HG03097 (cell line): ENCODE measurements around the gene SLC13A4.
"Not testable (repeated sequence)": the region's sequence is repeated elsewhere in the genome, so short reads cannot be mapped to it uniquely, and the experiment has no call there.

Experiments
- ATAC-seq: cut with Tn5 transposase; IDR thresholded peaks from one replicate; pipeline ENCODE4 v1.9.1; 2021; ENCODE audit not compliant: unreplicated experiment, low FRiP score

The SLC13A4 gene, protein sequence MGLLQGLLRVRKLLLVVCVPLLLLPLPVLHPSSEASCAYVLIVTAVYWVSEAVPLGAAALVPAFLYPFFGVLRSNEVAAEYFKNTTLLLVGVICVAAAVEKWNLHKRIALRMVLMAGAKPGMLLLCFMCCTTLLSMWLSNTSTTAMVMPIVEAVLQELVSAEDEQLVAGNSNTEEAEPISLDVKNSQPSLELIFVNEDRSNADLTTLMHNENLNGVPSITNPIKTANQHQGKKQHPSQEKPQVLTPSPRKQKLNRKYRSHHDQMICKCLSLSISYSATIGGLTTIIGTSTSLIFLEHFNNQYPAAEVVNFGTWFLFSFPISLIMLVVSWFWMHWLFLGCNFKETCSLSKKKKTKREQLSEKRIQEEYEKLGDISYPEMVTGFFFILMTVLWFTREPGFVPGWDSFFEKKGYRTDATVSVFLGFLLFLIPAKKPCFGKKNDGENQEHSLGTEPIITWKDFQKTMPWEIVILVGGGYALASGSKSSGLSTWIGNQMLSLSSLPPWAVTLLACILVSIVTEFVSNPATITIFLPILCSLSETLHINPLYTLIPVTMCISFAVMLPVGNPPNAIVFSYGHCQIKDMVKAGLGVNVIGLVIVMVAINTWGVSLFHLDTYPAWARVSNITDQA

GRCh38 chr7:135728136-135728669 is at the start of gene SLC13A4:
TSS of gene SLC13A4 (minus strand) at chr7:135728186. CDS start at chr7:135727496, 690 bp downstream.
- ATAC-seq = no peak

GRCh38 chr7:135775915-135776314 is 47.9 kb upstream of the SLC13A4 start:
- ATAC-seq = not testable (repeated sequence)

DNA sequence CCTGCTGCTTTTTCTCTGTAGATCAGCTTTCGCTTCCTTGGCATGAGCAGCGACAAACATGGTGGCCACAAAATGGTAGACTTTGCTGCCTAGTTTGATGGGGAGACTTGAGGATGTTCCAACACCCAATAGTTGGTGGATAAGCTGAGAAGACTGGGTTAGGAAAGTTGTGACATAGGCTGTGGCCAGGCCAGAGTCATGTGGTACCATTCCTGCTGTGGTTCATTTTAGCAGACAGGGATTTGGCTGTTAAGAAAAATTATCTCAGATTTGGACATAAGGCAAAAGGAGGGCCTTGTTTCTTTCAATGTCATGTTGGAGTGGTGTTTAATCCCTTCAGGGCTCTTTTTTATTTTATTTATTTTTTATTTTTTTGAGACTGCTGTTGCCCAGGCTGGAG is 47.2 kb upstream of the SLC13A4 start:
- ATAC-seq = no peak

DNA sequence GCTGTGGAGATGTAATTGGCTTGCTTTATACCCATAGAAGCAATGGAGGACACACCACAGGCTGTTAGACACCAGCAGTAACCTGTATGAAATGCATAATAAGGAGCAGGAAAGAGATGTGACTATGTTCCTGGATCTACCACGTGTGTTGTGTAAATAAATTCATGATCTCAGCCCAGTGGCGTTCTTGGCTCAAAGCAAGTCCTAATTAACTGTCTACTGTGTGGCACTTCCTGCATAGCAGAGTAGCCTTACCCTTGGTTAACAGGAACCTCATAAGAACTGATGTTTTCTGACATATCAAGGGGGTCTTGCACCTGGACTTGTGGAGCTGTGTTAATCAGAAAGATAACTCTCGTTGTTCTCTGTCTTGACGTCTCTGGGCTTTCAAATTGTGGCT is 46.3 kb upstream of the SLC13A4 start:
- no peak for ATAC-seq

DNA sequence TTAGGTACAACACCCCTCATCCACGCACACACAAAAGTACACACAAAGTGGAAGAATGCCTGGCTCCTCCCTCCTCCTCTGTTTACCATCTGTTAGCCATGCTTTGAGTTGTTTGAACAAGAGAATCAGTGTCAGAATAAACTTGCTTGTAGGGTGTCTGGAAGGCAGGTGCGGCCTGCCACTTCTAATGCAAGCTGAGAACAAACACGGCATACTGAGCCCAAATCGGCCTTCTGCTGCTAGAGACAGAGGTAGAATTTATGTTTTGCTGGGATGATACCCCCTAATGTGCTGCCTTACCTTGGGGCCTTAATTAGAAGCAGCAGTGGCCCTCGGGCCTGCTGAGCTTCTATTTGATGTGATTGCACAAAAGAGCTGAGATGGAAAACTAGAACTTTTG is 45.5 kb upstream of the SLC13A4 start:
- ATAC-seq = no peak

- ATAC-seq = no peak
Measured at GRCh38 chr7:135772639-135773222, 44.7 kb upstream of the SLC13A4 start.

DNA sequence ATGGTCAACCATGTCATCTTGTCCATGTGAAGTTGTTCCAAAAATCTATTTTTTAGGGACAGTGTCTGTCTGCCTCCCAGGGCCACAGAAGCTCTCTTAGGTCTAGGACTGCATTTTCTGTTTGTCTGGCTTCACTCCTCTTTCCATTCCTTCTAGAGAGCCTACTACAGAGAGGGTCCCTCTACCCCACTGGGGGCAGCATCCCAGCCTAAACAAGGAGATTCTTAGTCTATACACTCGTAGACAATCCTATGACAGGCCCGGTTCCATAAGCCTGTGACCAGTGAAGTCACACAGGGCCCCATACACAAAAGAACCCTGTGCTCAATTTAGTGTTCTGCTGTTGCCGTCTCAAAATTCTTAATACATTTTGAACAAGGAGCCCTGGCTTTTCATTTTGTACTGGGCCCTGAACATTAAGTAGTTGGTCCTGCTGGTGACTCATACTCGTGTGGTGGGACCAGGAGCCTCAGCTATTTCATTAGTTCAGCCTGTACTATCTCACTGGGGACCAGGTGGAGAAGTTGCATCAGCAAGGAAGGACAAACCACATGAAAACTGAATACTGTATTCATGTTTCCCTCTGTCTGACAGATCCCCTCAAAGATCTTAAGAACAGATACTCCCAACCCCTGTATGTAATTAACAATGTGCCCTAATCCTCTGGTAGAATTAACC is 44.1 kb upstream of the SLC13A4 start:
- ATAC-seq = no peak

DNA sequence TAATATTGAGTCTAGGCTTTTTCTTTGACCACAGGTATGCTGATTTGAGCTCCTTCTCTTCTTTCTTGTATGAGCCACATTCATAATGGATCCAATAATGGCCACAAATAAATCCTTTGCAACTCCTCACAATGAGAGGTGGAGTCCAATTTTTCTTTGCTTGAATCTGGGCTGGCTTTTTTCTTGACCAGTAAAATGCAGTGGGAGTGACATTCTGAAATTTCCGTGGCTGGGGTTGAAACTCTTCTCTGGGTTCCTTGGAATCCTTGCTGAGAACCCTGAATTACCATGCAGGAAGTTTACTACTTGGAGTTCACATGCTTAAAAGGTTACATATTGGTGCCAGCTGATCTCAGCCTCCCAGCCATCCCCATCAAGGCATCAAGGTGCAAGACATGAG is 43.1 kb upstream of the SLC13A4 start:
- ATAC-seq = no peak

GRCh38 chr7:135770139-135770710 is 42.2 kb upstream of the SLC13A4 start:
- no peak for ATAC-seq

DNA sequence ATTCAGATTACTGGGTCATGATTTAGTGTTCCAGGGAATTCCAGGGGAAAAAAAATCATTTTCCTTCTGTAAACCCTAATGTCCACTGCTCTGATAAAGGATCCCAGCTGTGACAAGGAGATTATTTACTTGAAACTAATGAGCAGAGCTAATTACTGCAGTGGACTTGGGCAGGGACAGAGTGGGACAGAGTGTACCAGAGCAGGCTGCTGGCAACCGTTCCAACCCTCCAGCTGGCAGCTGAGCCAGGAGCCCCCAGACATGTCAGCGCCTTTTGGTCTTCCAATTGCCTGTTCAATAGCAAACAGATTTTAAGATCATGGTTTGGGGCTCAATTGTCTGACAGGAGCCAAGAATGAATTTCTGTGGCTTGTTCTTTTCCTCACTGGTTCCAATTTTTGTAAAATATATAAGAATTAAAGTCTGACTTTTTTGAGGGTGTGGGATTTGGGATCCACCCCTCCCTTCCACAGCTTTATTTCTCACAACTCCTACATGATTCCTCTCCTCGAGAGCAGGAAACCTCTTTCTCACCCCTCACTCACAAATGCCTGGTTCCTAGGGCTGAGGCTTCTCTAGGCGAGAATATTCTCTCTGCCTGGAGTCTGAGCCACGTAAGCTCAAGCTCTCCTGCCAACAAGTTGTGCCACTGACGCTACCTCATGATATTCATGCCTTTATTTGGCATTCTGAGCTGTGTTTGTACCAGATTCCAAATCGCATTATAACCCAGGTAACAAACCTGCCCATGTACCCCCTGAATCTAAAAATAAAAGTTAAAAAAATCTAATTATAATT is 41.2 kb upstream of the SLC13A4 start:
- ATAC-seq = no peak

GRCh38 chr7:135768467-135768866 is 40.5 kb upstream of the SLC13A4 start:
- ATAC-seq = no peak

DNA sequence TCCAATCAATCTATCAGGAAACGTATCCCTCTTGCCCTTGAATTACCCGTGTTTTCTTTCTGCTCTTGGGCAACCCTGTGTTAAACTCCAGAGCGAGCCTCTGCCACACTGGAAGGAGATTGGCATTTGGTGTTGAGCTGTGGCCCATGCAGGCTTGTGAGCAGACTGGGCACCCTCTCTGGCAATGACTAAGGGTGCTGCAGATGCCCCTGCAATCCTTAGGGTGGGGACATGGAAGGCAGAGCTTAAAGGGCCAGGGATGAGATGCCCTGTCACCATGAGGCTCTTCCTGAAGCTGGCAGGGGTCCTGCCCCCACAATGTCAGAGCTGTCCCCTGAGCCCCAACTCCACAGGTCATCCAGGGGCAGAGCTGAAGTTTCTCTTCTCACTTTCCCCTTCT is 40.1 kb upstream of the SLC13A4 start:
- ATAC-seq = no peak

GRCh38 chr7:135763261-135763660 is 35.3 kb upstream of the SLC13A4 start:
- ATAC-seq = no peak

GRCh38 chr7:135761751-135762488 is 33.9 kb upstream of the SLC13A4 start:
- ATAC-seq = no peak

GRCh38 chr7:135759532-135759931 is 31.5 kb upstream of the SLC13A4 start:
- ATAC-seq = no peak

- ATAC-seq = no peak
Measured at GRCh38 chr7:135758531-135758932, 30.5 kb upstream of the SLC13A4 start.

DNA sequence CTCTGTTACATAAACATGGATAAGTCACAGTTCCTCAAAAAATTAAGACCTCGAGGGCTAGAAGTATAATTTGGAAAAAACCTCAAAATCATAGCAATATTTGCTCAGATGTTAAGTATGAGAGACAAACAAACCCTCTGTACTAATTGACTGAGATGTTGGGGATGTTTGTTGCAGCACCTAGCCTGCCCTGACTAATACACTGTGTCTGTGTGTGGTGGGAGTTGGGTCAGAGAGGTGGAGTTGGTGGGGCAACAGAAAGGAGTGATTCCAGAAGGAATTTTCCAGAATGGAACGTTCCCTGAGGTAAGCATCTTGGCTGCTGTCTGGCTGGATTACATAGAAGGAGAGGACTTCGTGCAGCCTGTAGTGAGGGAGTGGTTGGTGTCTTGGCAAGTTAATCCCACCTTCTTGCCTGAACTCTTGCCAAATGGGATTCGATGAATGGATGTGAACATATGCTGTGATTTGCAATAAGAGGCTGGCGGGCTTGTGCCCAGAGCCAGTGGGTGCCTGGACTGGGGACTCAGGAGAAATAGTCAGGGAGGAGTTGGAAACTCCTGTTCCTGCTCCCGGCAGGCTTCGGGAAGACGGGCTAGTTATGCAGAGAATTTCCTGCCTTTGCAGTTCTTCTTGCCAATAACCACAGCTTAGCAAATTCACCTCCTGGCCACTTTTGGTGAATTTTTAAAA is 29.9 kb upstream of the SLC13A4 start:
- ATAC-seq = no peak

GRCh38 chr7:135756191-135756590 is 28.2 kb upstream of the SLC13A4 start:
- no peak for ATAC-seq

GRCh38 chr7:135755351-135755753 is 27.4 kb upstream of the SLC13A4 start:
- no peak for ATAC-seq
